SK-N-SH (cell line): ENCODE measurements around the gene TSHZ2.

Experiments
- CHD2 ChIP-seq: fragments of 150-350 bp; IDR thresholded peaks from 2 replicates; pipeline ENCODE4 v1.6.1; 2018; ENCODE audit warnings: low read length; ENCODE audit not compliant: partially characterized antibody
- CTCF ChIP-seq: fragments of 200-600 bp; sonication (generic); IDR thresholded peaks from 2 replicates; pipeline ENCODE4 v1.6.1; 2017; ENCODE audit warnings: antibody characterized with exemption, mild to moderate bottlenecking, moderate library complexity
- ELF1 ChIP-seq: IDR thresholded peaks from 2 replicates; pipeline ENCODE4 v1.4.0; 2012
- EP300 ChIP-seq, 2 experiments: IDR thresholded peaks; 2 replicates each; pipeline versions ENCODE4 v1.4.0 to v1.6.1; 2012; ENCODE audit warnings: borderline replicate concordance in 1 of 2, low read depth in 1 of 2, low read length in 1 of 2
- EZH2phosphoT487 ChIP-seq: fragments of 200-600 bp; sonication (generic); IDR thresholded peaks from 2 replicates; pipeline ENCODE4 v1.6.1; 2017; ENCODE audit warnings: low read depth, mixed run types, mild to moderate bottlenecking, antibody characterized with exemption, moderate library complexity, borderline replicate concordance
- GATA2 ChIP-seq: sonication (generic); formaldehyde crosslinking; IDR thresholded peaks from 2 replicates; pipeline ENCODE4 v1.5.0; 2020; ENCODE audit warnings: mild to moderate bottlenecking, missing genetic modification reagents
- MAX ChIP-seq: IDR thresholded peaks from 2 replicates; pipeline ENCODE4 v1.4.0; 2012; ENCODE audit warnings: low read depth
- NFIC ChIP-seq: IDR thresholded peaks from 2 replicates; pipeline ENCODE4 v1.4.0; 2012; ENCODE audit warnings: borderline replicate concordance
- NRF1 ChIP-seq: IDR thresholded peaks from 2 replicates; pipeline ENCODE4 v1.6.1; 2012; ENCODE audit warnings: low read depth, mild to moderate bottlenecking, low read length
- PBX3 ChIP-seq: IDR thresholded peaks from 2 replicates; pipeline ENCODE4; 2012
- YY1 ChIP-seq: IDR thresholded peaks from 2 replicates; pipeline ENCODE4 v1.4.0; 2012; ENCODE audit warnings: low read depth, mild to moderate bottlenecking
- TF ChIP-seq, protein P1 (sequence below): IDR thresholded peaks from 2 replicates; pipeline ENCODE4 v1.6.1; 2012; ENCODE audit warnings: mild to moderate bottlenecking, low read depth, low read length, moderate library complexity

GRCh38 chr20:53002786-53003185 lies 30.6 kb downstream of the TSHZ2 start:
- no peak for TF ChIP-seq YY1
- no peak for TF ChIP-seq EP300 (IDR thresholded peaks at IDR 0.05; ENCODE audit: borderline replicate concordance in 1 of 2, low read depth in 1 of 2, low read length in 1 of 2)
- TF ChIP-seq MAX: no peak
- TF ChIP-seq NFIC: no peak
- no peak for TF ChIP-seq CTCF
- TF ChIP-seq NRF1: no peak
- no peak for TF ChIP-seq CHD2
- no peak for TF ChIP-seq GATA2 (CRISPR knock-in tag)
- no peak for TF ChIP-seq EZH2phosphoT487
- TF ChIP-seq PBX3: no peak
- TF ChIP-seq, protein P1, sequence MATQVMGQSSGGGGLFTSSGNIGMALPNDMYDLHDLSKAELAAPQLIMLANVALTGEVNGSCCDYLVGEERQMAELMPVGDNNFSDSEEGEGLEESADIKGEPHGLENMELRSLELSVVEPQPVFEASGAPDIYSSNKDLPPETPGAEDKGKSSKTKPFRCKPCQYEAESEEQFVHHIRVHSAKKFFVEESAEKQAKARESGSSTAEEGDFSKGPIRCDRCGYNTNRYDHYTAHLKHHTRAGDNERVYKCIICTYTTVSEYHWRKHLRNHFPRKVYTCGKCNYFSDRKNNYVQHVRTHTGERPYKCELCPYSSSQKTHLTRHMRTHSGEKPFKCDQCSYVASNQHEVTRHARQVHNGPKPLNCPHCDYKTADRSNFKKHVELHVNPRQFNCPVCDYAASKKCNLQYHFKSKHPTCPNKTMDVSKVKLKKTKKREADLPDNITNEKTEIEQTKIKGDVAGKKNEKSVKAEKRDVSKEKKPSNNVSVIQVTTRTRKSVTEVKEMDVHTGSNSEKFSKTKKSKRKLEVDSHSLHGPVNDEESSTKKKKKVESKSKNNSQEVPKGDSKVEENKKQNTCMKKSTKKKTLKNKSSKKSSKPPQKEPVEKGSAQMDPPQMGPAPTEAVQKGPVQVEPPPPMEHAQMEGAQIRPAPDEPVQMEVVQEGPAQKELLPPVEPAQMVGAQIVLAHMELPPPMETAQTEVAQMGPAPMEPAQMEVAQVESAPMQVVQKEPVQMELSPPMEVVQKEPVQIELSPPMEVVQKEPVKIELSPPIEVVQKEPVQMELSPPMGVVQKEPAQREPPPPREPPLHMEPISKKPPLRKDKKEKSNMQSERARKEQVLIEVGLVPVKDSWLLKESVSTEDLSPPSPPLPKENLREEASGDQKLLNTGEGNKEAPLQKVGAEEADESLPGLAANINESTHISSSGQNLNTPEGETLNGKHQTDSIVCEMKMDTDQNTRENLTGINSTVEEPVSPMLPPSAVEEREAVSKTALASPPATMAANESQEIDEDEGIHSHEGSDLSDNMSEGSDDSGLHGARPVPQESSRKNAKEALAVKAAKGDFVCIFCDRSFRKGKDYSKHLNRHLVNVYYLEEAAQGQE: no peak
- TF ChIP-seq ELF1: no peak
